Omental fat pad (tissue), 4 donors: ENCODE measurements around the gene PRKAG2. TPM values are rescaled to one million over a fixed set of nuclear protein-coding genes. Genes with fewer than 3 reads are reported as not detected.

Experiments used
- ATAC-seq: fragments of 150-250 bp; one replicate; pipeline ENCODE4 v1.9.1; 2016; ENCODE audit warnings: mild to moderate bottlenecking, moderate library complexity; ENCODE audit not compliant: low FRiP score
- DNase-seq: peaks from one replicate; pipeline ENCODE4 v3.0.0-alpha.2; 2019; ENCODE audit warnings: low spot score
- CTCF ChIP-seq, 3 donors: fragments of 450-650 bp; IDR thresholded peaks; one replicate each; pipeline ENCODE4 v1.5.1; 2016 to 2017; ENCODE audit warnings: antibody characterized with exemption in 3 of 3, mild to moderate bottlenecking in 3 of 3, moderate library complexity in 2 of 3
- total RNA-seq, 4 donors: library from RNA; depleted of rRNA; stranded (reverse); fragments of >200 nt; gene quantifications; one replicate each; pipeline ENCODE4 v1.1.0, GENCODE V29; 2016

The PRKAG2 gene
- total RNA-seq, 4 donors from 2014 or later, result 31.6 to 49.5 (median 36.9) TPM

GRCh38 chr7:151804756-151805155 lies 72.2 kb downstream of the PRKAG2 start:
- DNase-seq (no peak), ATAC-seq (no peak)

GRCh38 chr7:151803841-151804240 lies 73.1 kb downstream of the PRKAG2 start:
- no peak for TF ChIP-seq CTCF (IDR thresholded peaks at IDR 0.05)
- DNase-seq, result no peak
- ATAC-seq, result no peak

More at GRCh38 chr7:151804756-151805155, 72.2 kb downstream of the PRKAG2 start:
- no peak for TF ChIP-seq CTCF (IDR thresholded peaks at IDR 0.05)

GRCh38 chr7:151802469-151802846 lies 74.5 kb downstream of the PRKAG2 start:
- DNase-seq (no peak), ATAC-seq (no peak)
- TF ChIP-seq CTCF (IDR thresholded peaks at IDR 0.05), result no peak

- no peak for ATAC-seq
- TF ChIP-seq CTCF (IDR thresholded peaks at IDR 0.05), result no peak
- no peak for DNase-seq
Measured at GRCh38 chr7:151801782-151802468, 75.0 kb downstream of the PRKAG2 start.

- no peak for ATAC-seq
- DNase-seq, result no peak
- no peak for TF ChIP-seq CTCF (IDR thresholded peaks at IDR 0.05)
Measured at GRCh38 chr7:151801291-151801690, 75.6 kb downstream of the PRKAG2 start.

- DNase-seq (no peak), ATAC-seq (no peak)
- TF ChIP-seq CTCF (IDR thresholded peaks at IDR 0.05), result no peak
Measured at GRCh38 chr7:151800861-151801260, 76.1 kb downstream of the PRKAG2 start.

- ATAC-seq (no peak), DNase-seq (no peak)
- no peak for TF ChIP-seq CTCF (IDR thresholded peaks at IDR 0.05)
Measured at GRCh38 chr7:151800391-151800790, 76.5 kb downstream of the PRKAG2 start.
